Measurements from ENCODE around the gene CBS.
"Not testable (repeated sequence)": the region's sequence is repeated elsewhere in the genome, so short reads cannot be mapped to it uniquely, and the experiment has no call there.

Gene CBS

DNA sequence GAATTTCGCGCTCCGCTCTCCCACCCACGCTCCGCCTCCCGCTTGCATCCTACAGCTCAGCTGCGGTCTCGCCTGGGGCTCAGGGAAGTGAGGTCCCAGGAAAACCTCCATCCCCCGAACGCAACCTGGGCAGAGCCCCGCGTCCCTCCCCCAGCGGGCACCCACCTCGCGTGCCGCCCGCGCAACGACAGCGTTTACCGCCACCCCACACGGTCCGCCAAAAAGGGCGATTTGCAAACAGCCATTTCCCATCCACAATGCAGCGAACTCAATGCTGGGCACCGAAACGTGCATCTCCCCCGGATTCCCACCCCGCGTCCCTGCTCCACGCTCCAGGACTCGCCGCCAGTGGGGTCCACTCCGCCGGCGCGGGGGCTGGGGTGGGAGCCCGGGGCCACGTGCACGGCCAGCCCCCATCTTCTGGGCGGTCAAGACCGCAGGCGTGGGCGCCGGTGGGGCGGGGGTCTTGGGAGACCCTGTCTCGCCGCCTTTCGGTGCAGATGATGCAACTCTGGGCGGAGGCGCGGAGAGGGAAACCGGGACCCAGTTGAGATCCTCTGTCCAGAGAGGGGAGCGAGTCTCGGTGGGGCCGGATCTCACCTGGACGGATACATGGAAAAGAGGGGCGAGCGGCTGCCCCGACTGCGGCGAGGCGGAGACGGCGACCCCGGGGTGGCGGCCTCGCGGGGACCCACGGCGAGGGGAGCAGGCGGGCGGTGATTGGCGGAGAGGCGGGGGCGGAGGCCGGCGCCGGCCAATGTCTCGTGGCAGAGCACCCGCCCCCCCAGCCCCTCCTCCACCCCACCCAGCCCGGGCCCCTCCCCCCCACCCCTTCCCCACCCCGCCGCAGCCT, at the start of gene CBS:
TSS of gene CBS (minus strand) at position 666 of the 853 bp plus-strand sequence. CDS start 3,642 bp downstream, outside the sequence.
- in situ Hi-C loops (cut with HindIII; ENCODE audit: low sequenced_read_pairs) = not testable (repeated sequence)

DNA sequence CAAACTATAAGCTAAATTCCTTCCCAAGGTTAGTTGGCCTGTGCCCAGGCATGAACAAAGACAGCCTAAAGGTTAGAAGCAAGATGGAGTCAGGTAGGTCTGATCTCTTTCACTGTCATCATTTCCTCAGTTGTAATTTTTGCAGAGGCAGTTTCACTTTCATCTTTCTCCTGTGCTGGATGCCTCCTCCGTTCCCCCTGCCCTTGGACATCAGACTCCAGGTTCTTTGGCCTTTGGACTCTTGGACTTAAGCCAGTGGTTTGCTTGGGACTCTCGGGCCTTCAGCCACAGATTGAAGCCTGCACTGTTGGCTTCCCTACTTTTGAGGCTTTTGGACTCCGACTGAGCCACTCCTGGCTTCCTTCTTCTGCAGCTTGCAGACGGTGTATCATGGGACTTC, 40.3 kb upstream of the CBS start:
- in situ Hi-C loops (cut with HindIII; ENCODE audit: low sequenced_read_pairs) = not testable (repeated sequence)

DNA sequence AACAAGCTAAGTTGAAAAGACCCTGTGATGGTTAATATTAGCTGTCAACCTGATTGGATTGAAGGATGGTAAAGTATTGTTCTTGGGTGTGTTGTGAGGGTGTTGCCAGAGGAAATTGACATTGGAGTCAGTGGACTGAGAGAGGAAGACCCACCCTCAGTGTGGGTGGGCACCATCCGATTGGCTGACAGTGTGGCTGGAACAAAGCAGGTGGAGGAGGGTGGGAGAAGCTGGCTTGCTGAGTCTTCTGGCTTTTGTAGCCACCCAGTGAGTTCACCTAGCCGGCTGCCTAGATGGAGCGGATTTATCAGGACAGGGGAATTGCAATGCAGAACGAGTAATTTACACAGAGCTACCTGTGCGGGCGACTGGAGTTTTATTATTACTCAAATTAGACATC, 38.8 kb upstream of the CBS start:
- in situ Hi-C loops (cut with HindIII; ENCODE audit: low sequenced_read_pairs) = not testable (repeated sequence)

DNA sequence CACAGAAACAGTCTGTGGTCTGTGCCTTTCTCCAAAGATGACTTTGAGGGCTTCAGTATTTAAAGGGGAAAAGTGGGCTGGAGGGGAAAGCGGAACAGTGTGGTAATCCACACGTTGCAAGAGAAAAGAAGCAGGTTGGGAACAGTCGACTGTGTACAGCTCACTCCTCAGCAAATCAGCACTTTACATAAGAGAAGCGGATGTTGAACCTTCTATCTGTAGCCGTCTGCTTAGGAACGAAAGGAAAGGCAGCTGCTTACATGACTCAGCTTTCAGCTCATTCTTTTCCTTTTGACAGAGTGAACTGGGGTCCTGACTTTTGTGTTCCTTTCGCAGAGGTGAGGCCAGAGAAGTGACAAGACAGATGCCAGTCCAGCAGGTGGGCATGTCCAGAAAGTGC, 33.4 kb upstream of the CBS start:
- in situ Hi-C loops (cut with HindIII; ENCODE audit: low sequenced_read_pairs) = not testable (repeated sequence)

DNA sequence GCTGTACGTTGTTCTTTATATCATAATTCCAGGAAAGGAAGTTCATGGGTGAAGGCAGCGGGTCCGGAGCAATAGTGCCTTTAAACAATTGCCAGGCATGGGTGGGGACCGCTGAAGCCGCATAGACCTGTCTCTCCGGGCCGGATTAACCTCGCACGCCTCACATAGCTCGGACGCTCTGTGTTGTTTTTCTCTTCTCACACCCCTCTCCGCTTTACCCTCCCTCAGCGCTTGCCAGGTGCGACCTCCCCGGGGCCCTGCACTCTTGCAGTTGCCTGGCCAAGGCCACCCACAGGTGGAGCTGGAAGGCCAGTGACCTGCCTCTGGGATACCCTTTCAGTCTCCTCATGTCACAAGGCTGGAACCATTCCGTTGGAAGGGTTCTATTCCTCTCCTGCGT, 32.5 kb upstream of the CBS start:
- in situ Hi-C loops (cut with HindIII; ENCODE audit: low sequenced_read_pairs) = not testable (repeated sequence)

DNA sequence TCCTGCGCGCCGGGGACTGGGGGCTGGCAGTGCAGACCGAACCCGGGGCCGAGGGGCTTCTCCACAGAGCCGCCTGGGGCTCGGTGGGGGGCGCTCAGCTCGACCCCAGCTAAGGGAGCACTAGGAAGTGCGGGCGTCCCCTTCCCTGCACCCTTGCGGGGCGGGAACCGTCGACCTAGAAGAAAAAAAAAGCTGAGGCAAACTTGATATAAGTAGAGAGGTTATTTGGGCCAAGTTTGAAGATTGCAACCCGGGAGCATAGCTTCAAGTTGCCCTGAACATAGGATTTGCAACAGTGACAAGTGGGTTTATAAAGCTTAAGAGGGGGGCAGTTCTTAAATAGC, 32.1 kb upstream of the CBS start:
- in situ Hi-C loops (cut with HindIII; ENCODE audit: low sequenced_read_pairs) = not testable (repeated sequence)

DNA sequence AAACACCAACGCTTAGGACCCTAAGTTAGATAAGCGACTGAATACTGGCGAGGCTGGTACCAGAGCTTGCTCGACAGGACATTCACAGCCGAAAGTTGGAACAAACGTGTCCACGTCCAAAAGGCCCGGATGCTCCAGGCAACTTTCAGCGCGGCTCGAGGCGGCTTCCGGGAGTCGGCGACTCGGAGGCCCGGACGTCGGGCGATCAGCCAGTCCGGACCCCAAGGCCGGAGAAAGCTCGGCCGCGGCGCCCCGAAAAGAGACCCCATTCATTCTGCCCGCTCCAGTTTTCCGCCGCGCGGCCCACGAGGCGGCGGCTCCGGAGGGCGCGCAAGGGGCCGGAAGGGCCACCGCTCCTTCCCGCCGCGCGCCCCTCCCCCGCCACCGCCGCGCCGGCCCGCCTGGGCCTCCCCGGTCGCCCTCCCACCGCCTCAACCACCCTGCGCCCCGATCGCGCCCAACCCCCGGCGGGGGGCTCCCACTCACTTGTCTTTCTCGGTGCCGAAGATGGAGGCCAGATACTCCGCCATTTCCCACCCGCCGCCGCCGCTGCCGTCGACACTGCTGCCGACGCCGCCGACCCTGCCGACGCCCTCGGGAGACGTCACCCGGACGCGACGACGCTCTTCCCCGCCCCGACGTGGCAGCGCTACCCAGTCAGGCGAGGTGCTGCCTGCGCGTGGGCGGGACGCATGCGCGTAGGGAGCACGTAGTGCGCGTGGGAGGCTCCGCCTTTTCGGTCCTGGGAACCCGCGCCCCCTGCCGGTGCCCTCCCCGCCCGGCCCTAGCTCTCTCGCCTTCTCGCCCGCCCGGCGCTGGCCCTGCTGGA, 31.5 kb upstream of the CBS start, which contains the start of gene U2AF1:
TSS of gene U2AF1 (minus strand) at position 606 of the 829 bp plus-strand sequence. CDS start at position 530, 76 bp downstream.
- in situ Hi-C loops (cut with HindIII; ENCODE audit: low sequenced_read_pairs) = not testable (repeated sequence)

DNA sequence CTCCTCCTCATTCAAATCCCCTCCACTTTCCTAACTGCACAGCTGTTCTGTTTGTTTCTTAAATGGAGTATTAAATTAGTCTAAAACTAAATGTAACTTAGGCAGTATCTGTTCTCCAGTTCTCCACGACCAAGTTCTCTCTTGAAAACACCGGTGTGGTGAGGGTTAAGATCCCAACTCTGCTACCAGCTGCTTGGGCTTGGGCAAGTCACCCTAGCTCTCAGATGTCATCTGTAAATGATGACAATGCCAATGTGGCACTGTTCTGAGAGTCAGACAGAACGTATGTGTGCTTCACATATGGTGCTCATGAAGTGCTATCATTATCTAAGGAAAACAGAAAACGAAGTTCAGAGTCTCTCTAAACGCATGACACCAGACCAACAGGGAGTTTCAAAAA, 29.0 kb upstream of the CBS start:
- in situ Hi-C loops (cut with HindIII; ENCODE audit: low sequenced_read_pairs) = not testable (repeated sequence)

DNA sequence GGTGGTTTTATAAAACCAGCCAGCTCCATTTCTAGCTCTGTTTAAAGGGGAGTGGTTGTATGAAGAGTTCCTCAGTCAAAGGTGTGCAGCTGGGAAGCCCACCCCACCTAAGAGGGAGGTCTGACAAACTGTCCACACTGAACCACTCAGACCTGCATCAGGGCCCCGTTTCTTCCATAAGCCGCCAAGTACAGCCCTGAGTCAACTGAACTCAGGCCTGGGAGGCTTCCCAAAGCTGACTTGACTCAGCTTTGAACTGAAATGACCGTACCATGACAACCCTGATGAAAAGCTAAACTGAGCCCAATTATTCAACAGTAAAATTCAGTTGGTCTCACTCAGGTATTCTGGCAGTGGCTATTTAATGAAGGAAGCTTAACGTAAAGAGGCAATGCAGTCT, 26.6 kb upstream of the CBS start:
- in situ Hi-C loops (cut with HindIII; ENCODE audit: low sequenced_read_pairs) = not testable (repeated sequence)

DNA sequence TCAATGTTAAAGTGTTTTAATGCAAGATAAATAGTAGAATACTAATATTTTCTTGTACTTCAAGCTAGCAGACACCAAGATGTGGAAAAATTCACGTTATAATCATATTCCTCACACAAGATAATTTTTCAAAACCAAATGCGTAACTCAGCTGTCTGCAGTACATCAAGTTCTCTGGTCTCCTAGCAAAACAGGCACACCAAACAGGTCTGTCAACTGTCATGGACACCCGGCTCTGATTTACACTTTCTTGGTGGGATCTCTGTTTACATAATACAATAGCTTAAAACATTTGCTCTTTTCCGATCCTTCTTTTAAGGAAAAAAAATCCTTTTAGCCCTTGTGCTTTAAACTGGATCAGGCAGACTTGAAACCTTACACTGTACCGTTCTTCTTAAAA, 26.0 kb upstream of the CBS start:
- in situ Hi-C loops (cut with HindIII; ENCODE audit: low sequenced_read_pairs) = not testable (repeated sequence)

DNA sequence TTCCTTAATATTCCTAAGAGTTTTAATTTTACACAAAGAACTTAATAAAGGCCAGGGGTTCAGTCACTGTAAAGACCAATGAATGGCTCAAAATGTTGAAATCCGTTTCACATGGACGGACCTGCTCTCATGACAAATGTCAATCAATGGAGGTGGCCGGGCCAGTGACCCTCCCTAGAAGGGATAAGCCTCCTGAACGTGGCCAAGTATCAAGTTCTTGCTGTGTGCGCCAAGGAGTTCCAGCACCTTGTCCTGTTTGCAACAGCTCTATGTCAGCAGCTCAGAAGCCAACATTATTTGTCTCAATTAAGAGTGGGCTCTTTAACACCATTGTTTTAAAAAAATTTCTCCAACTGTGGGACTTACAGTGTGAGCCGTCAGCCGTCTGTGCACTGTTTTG, 25.4 kb upstream of the CBS start:
- in situ Hi-C loops (cut with HindIII; ENCODE audit: low sequenced_read_pairs) = not testable (repeated sequence)

DNA sequence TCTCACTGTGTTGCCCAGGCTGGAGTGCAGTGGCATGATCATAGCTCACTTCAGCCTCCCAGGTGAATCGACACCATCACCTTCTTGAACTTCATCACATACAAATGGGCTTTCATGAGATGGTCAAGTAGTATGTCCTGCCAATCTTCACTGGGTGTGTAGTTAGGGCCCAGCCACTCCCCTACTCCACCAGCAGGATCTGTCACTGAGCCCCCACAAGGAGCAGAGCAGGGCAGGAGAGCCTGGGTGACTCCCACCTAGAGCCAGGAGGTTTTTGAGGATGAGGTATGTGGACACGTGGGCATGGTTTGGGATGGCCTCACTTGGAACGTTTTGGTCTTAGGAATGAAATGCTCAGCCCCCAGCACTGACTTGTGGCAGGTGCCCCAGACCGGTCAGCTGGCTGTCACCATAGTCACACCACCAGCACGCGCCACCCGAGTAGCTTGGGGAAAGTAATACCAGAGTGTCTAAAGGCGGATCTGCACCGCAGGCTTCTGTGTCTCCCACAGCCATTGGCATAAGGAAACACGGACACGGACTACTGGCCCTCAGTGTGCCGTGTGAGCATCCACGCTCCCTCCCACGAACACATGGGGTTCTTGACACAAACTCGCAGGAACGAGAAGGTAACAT, 16.5 kb upstream of the CBS start:
- in situ Hi-C loops (cut with HindIII; ENCODE audit: low sequenced_read_pairs) = not testable (repeated sequence)

DNA sequence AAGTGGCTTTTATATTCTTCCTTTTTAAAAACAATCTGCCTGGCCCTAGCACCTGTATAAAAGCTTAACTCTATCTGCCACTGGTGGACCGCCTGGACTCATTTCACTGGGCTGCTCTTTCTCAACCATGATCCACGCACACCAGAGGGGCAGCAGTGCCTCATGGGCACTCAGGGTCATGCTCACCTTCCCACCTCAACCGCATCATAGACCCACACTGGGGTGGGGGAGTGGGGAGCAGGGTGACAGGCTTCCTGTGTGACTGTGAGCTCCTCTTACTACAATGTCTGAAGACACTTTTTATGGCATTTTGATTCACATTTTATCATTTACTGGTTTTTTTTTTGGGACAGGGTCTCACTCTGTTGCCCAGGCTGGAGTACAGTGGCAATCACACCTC, 15.3 kb upstream of the CBS start:
- in situ Hi-C loops (cut with HindIII; ENCODE audit: low sequenced_read_pairs) = not testable (repeated sequence)

DNA sequence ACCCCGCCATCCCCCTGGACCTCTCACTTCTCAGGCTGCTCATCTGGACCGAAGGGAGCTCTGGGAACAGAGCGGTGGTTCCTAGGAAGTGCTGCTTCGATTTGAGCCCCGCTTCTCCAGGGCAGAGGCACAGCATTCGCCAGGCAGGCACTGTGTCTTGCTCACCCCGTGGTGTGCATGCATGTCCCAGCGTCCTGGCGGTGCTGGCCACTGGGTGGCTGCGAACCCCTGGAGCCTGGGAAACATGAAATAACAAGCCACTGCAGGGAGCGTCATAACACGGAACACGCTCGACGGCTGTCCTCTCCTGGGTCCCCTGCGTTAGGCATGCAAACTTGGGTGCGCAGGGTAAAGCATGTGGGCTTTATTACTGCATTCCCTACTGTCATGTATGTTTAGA, 13.8 kb upstream of the CBS start:
- in situ Hi-C loops (cut with HindIII; ENCODE audit: low sequenced_read_pairs) = not testable (repeated sequence)

DNA sequence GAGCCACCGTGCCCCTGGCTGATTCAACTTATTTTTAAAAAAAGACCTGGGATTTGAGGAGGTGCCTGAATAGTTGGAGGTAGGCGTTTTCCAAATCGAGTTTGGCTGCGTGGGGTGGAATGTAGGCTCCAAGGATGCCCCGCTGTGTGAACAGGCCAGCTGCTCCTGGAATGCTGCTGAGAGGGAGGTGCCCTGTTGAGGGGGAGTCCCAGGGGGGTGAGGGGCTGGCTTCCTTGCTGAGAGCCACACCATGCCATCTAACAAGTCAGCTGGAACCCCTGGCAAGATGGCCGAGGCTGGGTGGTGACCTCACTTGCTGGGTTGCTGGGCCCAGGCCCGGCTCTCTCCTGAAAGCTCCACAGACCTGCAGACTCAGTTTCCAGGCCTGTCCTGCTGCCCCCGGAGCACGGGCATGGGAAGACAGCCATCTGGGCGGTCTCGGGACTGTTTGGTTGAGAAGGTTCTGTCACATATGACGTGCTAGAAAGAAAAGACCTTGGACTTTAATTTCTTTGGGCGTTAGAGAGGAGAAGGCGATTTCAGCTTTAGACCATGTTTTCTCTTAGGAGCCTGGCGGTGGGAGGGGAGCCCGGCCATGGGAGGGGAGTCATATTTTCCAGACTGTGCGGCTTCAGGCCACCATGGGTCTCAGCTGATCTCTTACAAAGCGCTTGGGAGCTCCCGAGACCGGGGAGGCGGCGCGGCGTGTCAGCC, 7.1 kb upstream of the CBS start:
- in situ Hi-C loops (cut with HindIII; ENCODE audit: low sequenced_read_pairs) = not testable (repeated sequence)

DNA sequence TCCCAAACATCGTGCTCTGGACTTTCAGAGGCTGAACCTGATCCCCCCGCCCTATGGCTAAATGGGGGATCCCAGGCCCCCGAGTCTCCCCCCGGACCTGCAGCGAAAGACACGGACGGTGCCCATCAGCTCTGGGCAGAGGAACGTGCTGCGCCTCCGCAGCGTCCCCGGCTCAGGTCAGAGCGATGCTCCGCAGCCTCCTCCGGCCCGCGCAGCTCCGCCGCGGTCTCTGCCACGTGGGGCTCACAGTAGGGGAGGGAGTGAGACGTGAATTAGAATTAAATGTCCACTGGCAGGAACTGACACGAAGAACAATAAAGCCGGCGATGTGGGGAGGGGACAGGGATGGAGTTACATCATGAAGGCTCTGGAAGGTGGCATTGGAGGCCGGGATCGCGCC, 1.0 kb upstream of the CBS start:
- in situ Hi-C loops (cut with HindIII; ENCODE audit: low sequenced_read_pairs) = not testable (repeated sequence)

DNA sequence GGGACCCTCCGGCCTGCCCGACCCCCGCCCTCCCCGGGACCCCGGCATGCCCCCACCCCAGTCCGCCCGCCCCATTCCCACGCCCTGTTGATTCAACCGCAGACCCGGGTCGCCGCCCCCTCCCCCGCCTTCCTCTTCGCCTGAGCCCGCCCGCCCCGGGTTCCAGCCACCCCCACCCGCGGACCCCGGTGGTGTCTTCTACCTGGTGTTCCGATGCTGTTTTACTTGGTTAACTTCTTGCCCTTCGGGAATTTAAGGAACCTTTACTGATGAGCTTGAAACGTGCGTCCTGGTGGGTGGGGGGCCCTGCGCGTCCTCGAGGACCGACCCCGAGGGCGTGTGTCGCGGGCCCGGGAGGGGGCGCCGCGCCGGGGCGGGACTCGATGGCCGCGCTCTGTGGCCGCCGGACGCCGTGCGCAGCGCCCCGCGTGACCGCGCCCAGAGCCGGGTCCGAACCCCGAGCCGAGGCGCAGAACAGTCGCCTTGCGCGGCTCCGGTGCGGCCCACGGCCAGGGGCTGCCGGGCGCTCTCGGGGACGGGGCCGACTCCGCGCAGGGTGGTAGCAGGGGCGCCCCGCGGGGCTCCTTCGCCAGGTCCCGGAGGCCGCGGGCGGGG, 495 bp upstream of the CBS start:
- in situ Hi-C loops (cut with HindIII; ENCODE audit: low sequenced_read_pairs) = not testable (repeated sequence)

DNA sequence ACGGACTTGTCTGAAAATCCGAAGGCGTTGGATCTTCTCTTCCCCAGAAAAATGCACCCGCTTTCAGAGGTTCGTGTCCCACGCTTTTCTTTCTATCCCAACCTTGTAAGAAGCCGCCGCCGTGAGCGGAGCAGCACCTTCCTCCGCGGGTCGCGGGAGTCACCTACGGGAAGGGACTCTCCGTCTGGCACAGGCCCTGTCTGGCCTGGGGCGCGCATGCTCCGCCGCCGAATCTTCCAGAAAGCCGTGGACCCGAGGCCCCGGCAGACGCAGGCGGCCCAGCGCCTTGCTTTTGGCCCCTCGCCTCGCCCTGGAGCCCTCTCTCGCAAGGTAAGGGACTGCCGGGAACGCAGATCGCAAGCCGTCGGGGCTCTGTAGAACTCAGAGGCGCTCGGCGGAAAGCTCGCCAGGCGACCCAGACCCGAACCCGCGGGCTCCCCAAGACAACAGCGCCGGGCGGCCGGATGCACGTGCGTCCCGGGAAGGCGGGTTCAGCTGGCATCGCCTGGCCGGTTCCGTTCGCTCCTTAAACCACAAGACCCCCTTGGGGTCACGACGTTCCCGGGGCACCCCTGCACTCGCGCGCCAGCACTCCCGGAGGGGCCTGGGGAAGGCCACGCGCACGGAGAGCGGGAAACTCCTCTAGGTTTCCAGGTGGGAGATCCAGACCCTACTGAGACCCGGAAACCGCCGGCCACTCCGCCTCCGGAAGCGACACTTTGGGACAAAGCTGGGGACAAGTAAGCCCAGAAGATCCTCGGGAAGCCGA, 1.1 kb downstream of the CBS start:
- in situ Hi-C loops (cut with HindIII; ENCODE audit: low sequenced_read_pairs) = not testable (repeated sequence)

DNA sequence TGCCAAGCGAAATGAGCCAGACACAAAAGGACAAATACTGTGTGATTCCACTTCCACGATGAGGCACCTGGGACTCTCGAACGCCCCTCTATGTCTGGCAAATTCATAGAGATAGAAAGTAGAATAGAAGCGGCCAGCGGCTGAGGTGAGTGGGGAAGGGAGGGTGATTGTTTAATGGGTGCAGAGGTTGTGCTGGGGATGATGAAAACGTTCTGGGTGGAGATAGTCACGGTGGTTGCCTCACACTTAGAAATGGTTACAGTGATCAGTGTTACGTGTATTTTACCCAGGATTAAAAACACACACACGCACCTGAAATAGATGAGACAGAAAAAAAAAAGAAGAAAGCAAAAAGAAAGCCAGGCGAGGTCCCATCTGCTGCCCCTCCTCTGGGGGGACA, 2.9 kb downstream of the CBS start:
- in situ Hi-C loops (cut with HindIII; ENCODE audit: low sequenced_read_pairs) = not testable (repeated sequence)

DNA sequence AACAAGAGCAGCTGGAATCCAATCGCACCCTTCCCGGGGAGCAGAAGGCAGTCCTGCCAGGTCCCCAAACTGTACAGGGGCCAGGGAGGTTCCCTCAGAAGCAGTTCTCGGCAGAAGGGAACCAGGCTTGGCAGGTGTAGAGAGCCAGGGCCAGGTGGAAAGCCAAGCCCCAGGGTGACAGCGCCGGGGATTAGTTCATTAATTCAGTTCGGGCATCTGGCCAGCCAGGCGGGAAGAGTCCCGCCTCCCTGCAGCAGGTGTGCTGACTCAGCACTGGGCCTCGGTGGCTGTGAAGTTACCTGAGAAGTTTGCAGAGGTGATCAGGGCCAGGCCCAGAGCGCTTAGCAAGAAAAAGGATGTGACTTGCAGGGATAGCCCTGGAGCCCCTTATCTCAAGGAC, 6.0 kb downstream of the CBS start:
- in situ Hi-C loops (cut with HindIII; ENCODE audit: low sequenced_read_pairs) = not testable (repeated sequence)
